ENCODE measurements around the gene WWOX.

WWOX gene

DNA sequence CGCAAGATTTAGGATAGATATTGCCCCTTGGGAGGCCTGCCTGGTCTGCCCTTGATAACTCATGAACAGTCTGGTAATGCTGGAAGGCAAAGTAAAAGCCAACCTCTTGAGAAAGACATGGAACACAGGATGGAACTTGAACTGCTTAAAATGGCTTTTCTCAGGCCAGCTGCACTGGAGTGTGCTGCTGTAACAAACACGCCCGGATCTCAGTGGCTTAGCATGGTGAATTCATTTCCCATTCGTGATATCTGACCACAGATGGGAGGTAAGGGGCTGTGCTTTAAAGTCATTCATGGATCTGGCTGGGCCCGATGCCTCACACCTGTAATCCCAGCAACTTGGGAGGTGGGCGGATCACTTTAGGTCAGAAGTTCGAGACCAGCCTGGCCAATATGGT, 113.2 kb downstream of the WWOX start:
- no peak for DNase-seq (ENCODE audit: extremely low read depth, low read depth)
- TF ChIP-seq CTCF (IDR thresholded peaks at IDR 0.05; ENCODE audit: low read depth, low read length) = no peak

DNA sequence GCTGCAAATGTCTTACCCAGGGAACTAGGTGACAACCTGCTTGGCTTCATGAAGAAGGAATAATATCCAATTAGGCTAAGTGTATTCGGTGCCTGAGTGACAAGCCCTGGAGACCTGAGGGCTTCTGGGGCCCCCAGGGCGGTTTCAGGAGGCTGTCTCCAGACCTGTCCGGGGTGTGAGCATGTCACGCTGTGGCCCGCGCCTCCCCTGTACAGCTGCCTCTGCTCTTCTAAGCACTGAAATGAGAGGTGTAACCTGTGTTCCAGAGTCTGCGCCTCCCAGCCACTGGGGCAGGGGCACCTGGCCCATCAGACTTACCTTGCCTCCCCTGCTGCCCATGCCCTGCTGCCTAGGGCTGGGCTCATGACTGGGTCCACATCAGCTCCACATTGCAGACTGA, 114.3 kb downstream of the WWOX start:
- TF ChIP-seq CTCF (IDR thresholded peaks at IDR 0.05; ENCODE audit: low read depth, low read length) = no peak
- DNase-seq (ENCODE audit: extremely low read depth, low read depth) = no peak

DNA sequence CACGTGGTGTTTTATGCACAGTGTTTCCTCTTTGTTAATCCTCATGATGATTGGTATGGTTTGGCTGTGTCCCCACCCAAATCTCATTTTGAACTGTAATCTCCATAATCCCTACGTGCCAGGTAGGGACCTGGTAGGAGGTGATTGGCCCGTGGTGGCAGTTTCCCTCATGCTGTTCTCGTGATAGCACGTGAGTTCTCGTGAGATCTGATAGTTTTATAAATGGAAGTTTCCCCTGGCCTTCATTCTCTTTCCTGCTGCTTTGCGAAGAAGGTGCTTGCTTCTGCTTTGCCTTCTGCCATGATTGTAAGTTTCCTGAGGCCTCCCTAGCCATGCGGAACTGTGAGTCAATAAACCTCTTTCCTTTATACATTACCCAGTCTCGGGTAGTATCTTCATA, 115.8 kb downstream of the WWOX start:
- no peak for DNase-seq (ENCODE audit: extremely low read depth, low read depth)
- no peak for TF ChIP-seq CTCF (IDR thresholded peaks at IDR 0.05; ENCODE audit: low read depth, low read length)

DNA sequence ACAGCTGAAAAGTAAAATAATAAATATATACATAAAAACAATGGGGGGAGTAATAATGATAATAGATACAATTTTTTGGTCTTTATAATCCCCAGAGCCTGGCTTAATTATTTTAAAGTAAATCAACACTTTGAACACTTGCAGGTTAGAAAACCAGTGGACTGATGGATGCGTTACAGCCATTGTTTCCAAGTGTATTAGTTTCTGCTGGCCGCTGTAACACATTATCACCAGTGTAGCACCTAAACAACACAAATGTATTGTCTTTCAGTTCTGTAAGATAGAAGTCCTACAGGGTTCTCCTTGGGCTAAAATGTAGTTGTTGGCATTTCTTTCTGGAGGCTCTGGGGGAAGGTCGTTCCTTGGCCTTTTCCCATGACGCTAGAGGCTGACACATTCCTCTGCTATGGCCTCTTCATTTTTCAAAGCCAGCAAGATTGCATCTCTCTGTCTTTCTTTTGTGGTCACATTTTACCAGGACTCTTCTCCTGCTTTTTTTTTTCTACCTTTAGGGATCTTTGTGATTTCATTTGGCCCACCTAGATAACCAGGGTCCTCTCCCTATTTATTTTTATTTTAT, 116.8 kb downstream of the WWOX start:
- TF ChIP-seq CTCF (IDR thresholded peaks at IDR 0.05; ENCODE audit: low read depth, low read length) = no peak
- no peak for DNase-seq (ENCODE audit: extremely low read depth, low read depth)

GRCh38 chr16:78217276-78217675, 117.8 kb downstream of the WWOX start:
- no peak for TF ChIP-seq CTCF (IDR thresholded peaks at IDR 0.05; ENCODE audit: low read depth, low read length)
- DNase-seq (ENCODE audit: extremely low read depth, low read depth) = no peak

GRCh38 chr16:78218279-78218678, 118.8 kb downstream of the WWOX start:
- no peak for TF ChIP-seq CTCF (IDR thresholded peaks at IDR 0.05; ENCODE audit: low read depth, low read length)
- DNase-seq (ENCODE audit: extremely low read depth, low read depth) = no peak

GRCh38 chr16:78218856-78219651, 119.6 kb downstream of the WWOX start:
- no peak for TF ChIP-seq CTCF (IDR thresholded peaks at IDR 0.05; ENCODE audit: low read depth, low read length)
- no peak for DNase-seq (ENCODE audit: extremely low read depth, low read depth)
